Endothelial cell of umbilical vein (primary cell): ENCODE results near the gene HPX.

Source experiments
- EZH2 ChIP-seq: IDR thresholded peaks from 2 replicates; pipeline ENCODE4 v1.6.1; 2012; ENCODE audit warnings: borderline replicate concordance, low read depth, mild to moderate bottlenecking, moderate library complexity, low read length, inconsistent platforms; ENCODE audit not compliant: severe bottlenecking
- FOS ChIP-seq: IDR thresholded peaks from 2 replicates; pipeline ENCODE4 v1.6.1; 2011; ENCODE audit warnings: mild to moderate bottlenecking, low read length, moderate library complexity, borderline replicate concordance; ENCODE audit not compliant: insufficient read depth
- GATA2 ChIP-seq: IDR thresholded peaks from 2 replicates; pipeline ENCODE4 v1.7.0; 2011; ENCODE audit warnings: low read depth, mild to moderate bottlenecking, moderate library complexity, mixed read lengths, low read length; ENCODE audit not compliant: insufficient read length, insufficient read depth
- JUN ChIP-seq: IDR thresholded peaks from 2 replicates; pipeline ENCODE4 v1.6.1; 2011; ENCODE audit warnings: borderline replicate concordance, low read depth; ENCODE audit not compliant: insufficient read length, insufficient read depth
- MYC ChIP-seq: IDR thresholded peaks from one replicate; pipeline ENCODE4 v1.6.1; 2011; ENCODE audit warnings: mild to moderate bottlenecking, low read depth, low read length
- POLR2A ChIP-seq: IDR thresholded peaks from 2 replicates; pipeline ENCODE4 v1.6.1; 2012; ENCODE audit warnings: low read depth, mild to moderate bottlenecking, control low read depth, low read length
- POLR2AphosphoS5 ChIP-seq: IDR thresholded peaks from 2 replicates; pipeline ENCODE4 v1.6.1; 2012; ENCODE audit warnings: low read depth, mild to moderate bottlenecking, control low read depth, low read length, moderate library complexity; ENCODE audit not compliant: insufficient read depth
- TF ChIP-seq, protein P1 (sequence below), 2 donors: IDR thresholded peaks; 1 replicate in 1 of 2; 2 replicates in 1 of 2; pipeline ENCODE4 v1.5.1; 2011; ENCODE audit warnings: low read length in 2 of 2, mild to moderate bottlenecking in 2 of 2, moderate library complexity in 2 of 2, control low read depth in 1 of 2, inconsistent platforms in 1 of 2, low read depth in 1 of 2; ENCODE audit not compliant: insufficient read depth in 1 of 2; ENCODE audit errors: extremely low read depth in 1 of 2
- TF ChIP-seq, protein P2 (sequence below): IDR thresholded peaks from 2 replicates; pipeline ENCODE4 v1.6.1; 2011; ENCODE audit not compliant: insufficient read depth, insufficient read length

DNA sequence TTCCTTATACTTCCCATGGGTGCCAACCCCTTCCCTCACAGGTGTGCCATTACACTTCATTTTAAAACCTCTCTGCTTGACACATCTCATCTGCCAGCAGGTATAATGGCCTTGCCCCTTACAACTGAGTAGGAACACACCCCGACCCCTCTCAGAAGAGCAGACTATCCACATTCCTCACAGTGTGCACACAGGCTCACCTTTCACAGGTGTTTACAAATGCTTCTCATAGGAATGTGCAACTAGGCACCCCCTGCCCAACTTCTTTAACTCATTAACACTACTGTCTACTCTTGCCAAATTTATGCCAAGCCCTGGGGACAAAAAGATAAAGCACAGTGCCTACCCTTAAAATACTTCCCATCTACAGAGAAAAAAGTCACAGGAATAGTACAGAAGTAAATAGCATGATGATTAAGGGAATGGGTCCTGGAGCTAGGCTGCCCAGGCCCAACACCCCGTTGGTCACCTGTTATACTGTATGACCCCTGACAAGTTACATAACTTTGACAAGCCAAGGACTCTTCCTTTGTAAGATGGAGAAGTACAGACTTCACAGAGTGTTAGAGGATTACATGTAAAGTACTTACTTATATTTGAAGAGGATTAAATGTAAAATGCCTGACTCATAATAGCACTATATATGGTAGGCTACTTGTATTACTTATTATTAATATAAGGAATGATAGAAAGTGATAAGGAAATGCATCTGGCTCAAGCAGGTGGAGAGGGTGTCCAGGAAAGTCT, 17.7 kb upstream of the HPX start:
- TF ChIP-seq, protein P1, sequence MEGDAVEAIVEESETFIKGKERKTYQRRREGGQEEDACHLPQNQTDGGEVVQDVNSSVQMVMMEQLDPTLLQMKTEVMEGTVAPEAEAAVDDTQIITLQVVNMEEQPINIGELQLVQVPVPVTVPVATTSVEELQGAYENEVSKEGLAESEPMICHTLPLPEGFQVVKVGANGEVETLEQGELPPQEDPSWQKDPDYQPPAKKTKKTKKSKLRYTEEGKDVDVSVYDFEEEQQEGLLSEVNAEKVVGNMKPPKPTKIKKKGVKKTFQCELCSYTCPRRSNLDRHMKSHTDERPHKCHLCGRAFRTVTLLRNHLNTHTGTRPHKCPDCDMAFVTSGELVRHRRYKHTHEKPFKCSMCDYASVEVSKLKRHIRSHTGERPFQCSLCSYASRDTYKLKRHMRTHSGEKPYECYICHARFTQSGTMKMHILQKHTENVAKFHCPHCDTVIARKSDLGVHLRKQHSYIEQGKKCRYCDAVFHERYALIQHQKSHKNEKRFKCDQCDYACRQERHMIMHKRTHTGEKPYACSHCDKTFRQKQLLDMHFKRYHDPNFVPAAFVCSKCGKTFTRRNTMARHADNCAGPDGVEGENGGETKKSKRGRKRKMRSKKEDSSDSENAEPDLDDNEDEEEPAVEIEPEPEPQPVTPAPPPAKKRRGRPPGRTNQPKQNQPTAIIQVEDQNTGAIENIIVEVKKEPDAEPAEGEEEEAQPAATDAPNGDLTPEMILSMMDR (IDR thresholded peaks at IDR 0.05; ENCODE audit: extremely low read depth in 1 of 2, insufficient read depth in 1 of 2, low read depth in 1 of 2, low read length in 2 of 2) = no peak
- TF ChIP-seq POLR2A (no peak), EZH2 (no peak), JUN (no peak), POLR2AphosphoS5 (no peak), FOS (no peak), MYC (no peak), GATA2 (no peak)
- TF ChIP-seq, protein P2, sequence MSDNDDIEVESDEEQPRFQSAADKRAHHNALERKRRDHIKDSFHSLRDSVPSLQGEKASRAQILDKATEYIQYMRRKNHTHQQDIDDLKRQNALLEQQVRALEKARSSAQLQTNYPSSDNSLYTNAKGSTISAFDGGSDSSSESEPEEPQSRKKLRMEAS = no peak
